ENCODE results near the gene C5orf63.

GRCh38 chr5:127111112-127111511, 37.8 kb upstream of the C5orf63 start:
- no peak for TF ChIP-seq POLR2AphosphoS5 (IDR thresholded peaks at IDR 0.05; ENCODE audit: low read depth)
- TF ChIP-seq REST (IDR thresholded peaks at IDR 0.05; ENCODE audit: unreplicated experiment), result no peak
- no peak for TF ChIP-seq EZH2 (IDR thresholded peaks at IDR 0.05; ENCODE audit: low read depth, unreplicated experiment)
- TF ChIP-seq, protein P1, sequence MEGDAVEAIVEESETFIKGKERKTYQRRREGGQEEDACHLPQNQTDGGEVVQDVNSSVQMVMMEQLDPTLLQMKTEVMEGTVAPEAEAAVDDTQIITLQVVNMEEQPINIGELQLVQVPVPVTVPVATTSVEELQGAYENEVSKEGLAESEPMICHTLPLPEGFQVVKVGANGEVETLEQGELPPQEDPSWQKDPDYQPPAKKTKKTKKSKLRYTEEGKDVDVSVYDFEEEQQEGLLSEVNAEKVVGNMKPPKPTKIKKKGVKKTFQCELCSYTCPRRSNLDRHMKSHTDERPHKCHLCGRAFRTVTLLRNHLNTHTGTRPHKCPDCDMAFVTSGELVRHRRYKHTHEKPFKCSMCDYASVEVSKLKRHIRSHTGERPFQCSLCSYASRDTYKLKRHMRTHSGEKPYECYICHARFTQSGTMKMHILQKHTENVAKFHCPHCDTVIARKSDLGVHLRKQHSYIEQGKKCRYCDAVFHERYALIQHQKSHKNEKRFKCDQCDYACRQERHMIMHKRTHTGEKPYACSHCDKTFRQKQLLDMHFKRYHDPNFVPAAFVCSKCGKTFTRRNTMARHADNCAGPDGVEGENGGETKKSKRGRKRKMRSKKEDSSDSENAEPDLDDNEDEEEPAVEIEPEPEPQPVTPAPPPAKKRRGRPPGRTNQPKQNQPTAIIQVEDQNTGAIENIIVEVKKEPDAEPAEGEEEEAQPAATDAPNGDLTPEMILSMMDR (conservative IDR thresholded peaks at IDR 0.05; ENCODE audit: low read depth in 2 of 2), result no peak
- no peak for TF ChIP-seq ZNF114 (CRISPR knock-in tag; IDR thresholded peaks at IDR 0.05)
- TF ChIP-seq JUNB (IDR thresholded peaks at IDR 0.05; ENCODE audit: unreplicated experiment), result no peak
